OCI-LY3 (cell line): ENCODE data around the gene NOBOX.

Experiments used
- H2AFZ ChIP-seq: fragments of 200-600, 300-600 bp; shearing (Covaris generic); 2 replicates; pipeline ENCODE4 v1.6.0; 2014; ENCODE audit warnings: antibody characterized with exemption, low read depth, low read length
- H3K27ac ChIP-seq: fragments of 200-600, 300-600 bp; sonication (generic); 2 replicates; pipeline ENCODE4 v1.5.1; 2014; ENCODE audit warnings: mild to moderate bottlenecking, low read length, moderate library complexity, mixed read lengths
- H3K27me3 ChIP-seq: fragments of 200-600, 300-600 bp; sonication (generic); 2 replicates; pipeline ENCODE4 v1.6.1; 2014; ENCODE audit warnings: low read depth, low read length, mixed read lengths
- H3K36me3 ChIP-seq: fragments of 200-600, 300-600 bp; sonication (generic); replicated peaks from 2 replicates; pipeline ENCODE3; 2014; ENCODE audit warnings: low read depth, low read length, mixed read lengths
- H3K4me1 ChIP-seq: fragments of 300-600, 200-600 bp; sonication (generic); 2 replicates; pipeline ENCODE4 v1.6.1; 2014; ENCODE audit warnings: low read length, mixed read lengths
- H3K4me2 ChIP-seq: fragments of 200-600, 300-600 bp; sonication (generic); 2 replicates; pipeline ENCODE4 v1.6.1; 2014; ENCODE audit warnings: low read length, mixed read lengths
- H3K4me3 ChIP-seq: fragments of 300-600, 200-600 bp; sonication (generic); 2 replicates; pipeline ENCODE4 v1.5.1; 2014; ENCODE audit warnings: antibody characterized with exemption, mild to moderate bottlenecking, low read length, moderate library complexity
- H3K79me2 ChIP-seq: fragments of 300-600, 200-600 bp; shearing (Covaris generic); 2 replicates; pipeline ENCODE4 v1.6.1; 2014; ENCODE audit warnings: mild to moderate bottlenecking, low read length, mixed read lengths
- H3K9ac ChIP-seq: fragments of 300-600, 200-600 bp; shearing (Covaris generic); 2 replicates; pipeline ENCODE4 v1.6.0; 2014; ENCODE audit warnings: mild to moderate bottlenecking, low read length, moderate library complexity
- H3K9me3 ChIP-seq: fragments of 200-600, 300-600 bp; shearing (Covaris generic); 2 replicates; pipeline ENCODE4 v1.6.1; 2014; ENCODE audit warnings: low read length, mixed read lengths; ENCODE audit not compliant: insufficient read depth
- H4K20me1 ChIP-seq: fragments of 200-600, 300-600 bp; sonication (generic); 2 replicates; pipeline ENCODE4 v1.6.1; 2016; ENCODE audit warnings: low read length, mixed read lengths; ENCODE audit not compliant: insufficient read depth
- EZH2phosphoT487 ChIP-seq: fragments of 200-600 bp; shearing (Covaris generic); IDR thresholded peaks from 2 replicates; pipeline ENCODE4 v1.6.1; 2018; ENCODE audit warnings: antibody characterized with exemption, mixed run types, low read depth
- TF ChIP-seq, protein P1 (sequence below): fragments of 200-600, 300-600 bp; sonication (generic); IDR thresholded peaks from 2 replicates; pipeline ENCODE4 v1.5.1; 2014; ENCODE audit warnings: antibody characterized with exemption, low read length, low read depth

Gene NOBOX

DNA sequence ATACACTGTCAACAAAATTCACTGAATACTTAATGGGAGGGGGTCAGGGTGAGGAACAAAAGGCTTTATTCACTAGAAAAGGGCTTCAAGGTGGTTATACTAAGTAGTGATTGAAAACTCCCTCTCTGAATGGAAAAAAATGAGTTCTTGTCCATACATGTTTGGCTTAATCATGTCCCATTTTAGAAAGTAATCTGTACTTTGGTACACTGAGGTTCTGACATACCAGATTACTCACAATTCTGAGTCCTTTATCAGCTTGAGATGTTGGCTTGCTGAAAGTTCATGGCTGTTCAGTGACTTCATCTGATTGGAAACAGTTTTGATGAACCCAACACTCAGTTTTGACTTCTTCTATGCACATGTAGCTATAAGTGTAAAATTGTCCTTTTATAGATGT, 12.8 kb upstream of the NOBOX start:
- Histone ChIP-seq H3K27ac (no peak overlapping the region), H3K27me3 (0 out of 2 replicates have a peak, but pooled peaks cover 4% of the 10 kb centered on the region), H2AFZ (no peak overlapping the region), H3K9me3 (no peaks in the 10 kb centered on the region), H3K4me1 (no peaks in the 10 kb centered on the region), H3K79me2 (no peaks in the 10 kb centered on the region), H3K4me2 (no peak overlapping the region), H3K4me3 (no peak overlapping the region), H3K9ac (no peak overlapping the region), H4K20me1 (no peaks in the 10 kb centered on the region), H3K36me3 (no peaks in the 10 kb centered on the region)
- TF ChIP-seq, protein P1, sequence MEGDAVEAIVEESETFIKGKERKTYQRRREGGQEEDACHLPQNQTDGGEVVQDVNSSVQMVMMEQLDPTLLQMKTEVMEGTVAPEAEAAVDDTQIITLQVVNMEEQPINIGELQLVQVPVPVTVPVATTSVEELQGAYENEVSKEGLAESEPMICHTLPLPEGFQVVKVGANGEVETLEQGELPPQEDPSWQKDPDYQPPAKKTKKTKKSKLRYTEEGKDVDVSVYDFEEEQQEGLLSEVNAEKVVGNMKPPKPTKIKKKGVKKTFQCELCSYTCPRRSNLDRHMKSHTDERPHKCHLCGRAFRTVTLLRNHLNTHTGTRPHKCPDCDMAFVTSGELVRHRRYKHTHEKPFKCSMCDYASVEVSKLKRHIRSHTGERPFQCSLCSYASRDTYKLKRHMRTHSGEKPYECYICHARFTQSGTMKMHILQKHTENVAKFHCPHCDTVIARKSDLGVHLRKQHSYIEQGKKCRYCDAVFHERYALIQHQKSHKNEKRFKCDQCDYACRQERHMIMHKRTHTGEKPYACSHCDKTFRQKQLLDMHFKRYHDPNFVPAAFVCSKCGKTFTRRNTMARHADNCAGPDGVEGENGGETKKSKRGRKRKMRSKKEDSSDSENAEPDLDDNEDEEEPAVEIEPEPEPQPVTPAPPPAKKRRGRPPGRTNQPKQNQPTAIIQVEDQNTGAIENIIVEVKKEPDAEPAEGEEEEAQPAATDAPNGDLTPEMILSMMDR: no peak
- TF ChIP-seq EZH2phosphoT487: no peak

DNA sequence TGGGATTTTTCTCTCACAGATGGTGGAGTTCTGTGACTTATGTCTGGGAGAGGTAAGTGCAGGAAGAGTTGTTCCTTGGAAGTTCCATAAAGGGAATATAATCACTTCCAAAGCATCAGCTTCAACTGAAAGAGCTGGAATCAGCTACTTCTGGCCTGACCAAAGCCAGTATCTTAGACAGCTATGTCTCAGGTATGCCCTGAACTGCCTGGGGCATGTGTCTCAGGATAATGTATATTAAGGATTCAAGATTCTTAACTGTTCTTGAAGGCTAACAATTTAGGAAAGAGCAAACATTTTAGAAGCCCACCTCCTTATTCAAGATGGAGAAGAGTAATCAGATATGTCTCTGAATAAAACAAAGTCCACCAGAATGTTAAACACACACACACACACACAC, 12.4 kb upstream of the NOBOX start:
- Histone ChIP-seq H4K20me1 (no peaks in the 10 kb centered on the region), H3K9me3 (no peaks in the 10 kb centered on the region), H3K27ac (no peak overlapping the region), H3K79me2 (no peaks in the 10 kb centered on the region), H3K36me3 (no peaks in the 10 kb centered on the region), H3K9ac (no peak overlapping the region), H3K27me3 (peaks cover 4% of the 10 kb centered on the region; the same call in 1 of the 2 replicates), H3K4me1 (no peaks in the 10 kb centered on the region), H3K4me2 (no peak overlapping the region), H2AFZ (no peak overlapping the region), H3K4me3 (no peak overlapping the region)
- TF ChIP-seq EZH2phosphoT487: no peak
- TF ChIP-seq, protein P1: no peak

DNA sequence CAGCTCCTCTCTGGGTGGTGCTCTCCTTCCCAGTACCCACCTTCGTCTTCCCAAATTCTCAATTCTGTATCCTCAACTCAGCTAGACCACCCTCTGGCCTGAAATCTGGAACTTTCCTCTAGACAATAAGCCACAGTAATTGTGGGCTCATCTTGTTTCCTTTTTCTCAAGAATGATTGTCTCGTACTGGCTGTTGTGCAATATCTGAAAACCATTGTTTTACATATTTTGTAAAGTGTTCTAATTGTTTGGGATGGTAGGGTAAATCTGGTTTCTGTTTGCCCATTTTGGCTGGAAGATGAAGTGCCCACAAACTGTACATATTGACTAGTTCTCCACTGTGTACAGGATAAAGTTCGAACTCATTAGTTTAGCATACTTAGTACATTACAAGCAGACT, 11.3 kb upstream of the NOBOX start:
- Histone ChIP-seq H3K4me2 (no peak overlapping the region), H3K27ac (no peak overlapping the region), H3K9ac (no peak overlapping the region), H3K9me3 (no peaks in the 10 kb centered on the region), H3K4me1 (no peaks in the 10 kb centered on the region), H3K27me3 (peaks cover 8% of the 10 kb centered on the region; the same call in 1 of the 2 replicates), H4K20me1 (no peaks in the 10 kb centered on the region), H3K36me3 (no peaks in the 10 kb centered on the region), H3K4me3 (no peak overlapping the region), H2AFZ (no peak overlapping the region), H3K79me2 (no peaks in the 10 kb centered on the region)
- no peak for TF ChIP-seq EZH2phosphoT487
- TF ChIP-seq, protein P1: no peak

DNA sequence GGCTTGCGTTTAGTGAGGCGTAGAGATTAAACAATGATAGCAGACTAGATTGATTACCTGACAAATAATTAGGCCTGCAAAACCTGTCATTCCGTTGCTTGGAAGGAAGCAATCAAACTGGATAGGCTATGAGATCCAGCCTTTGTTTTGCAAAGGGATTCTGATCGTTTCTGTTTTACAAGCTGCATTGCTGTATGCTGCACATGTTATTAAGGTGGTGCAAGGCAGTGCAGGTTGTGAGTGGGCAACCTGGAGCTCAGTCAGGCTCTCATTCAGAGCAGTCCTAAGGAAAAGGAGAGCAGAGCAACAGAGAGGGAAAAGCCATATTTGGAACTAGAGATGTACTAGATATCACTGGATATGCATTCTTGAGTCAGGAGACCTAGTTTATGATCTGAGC, 6.9 kb upstream of the NOBOX start:
- H3K27me3 ChIP-seq: peaks cover 12% of the 10 kb centered on the region; the same call in 1 of the 2 replicates
- no peak overlapping the region for H3K4me2 ChIP-seq
- H3K9ac ChIP-seq: no peak overlapping the region
- H3K36me3 ChIP-seq: no peaks in the 10 kb centered on the region
- no peak overlapping the region for H3K27ac ChIP-seq
- no peak overlapping the region for H3K4me3 ChIP-seq
- no peaks in the 10 kb centered on the region for H3K9me3 ChIP-seq
- H3K79me2 ChIP-seq: no peaks in the 10 kb centered on the region
- TF ChIP-seq EZH2phosphoT487: no peak
- TF ChIP-seq, protein P1: no peak
- H3K4me1 ChIP-seq: no peaks in the 10 kb centered on the region
- no peak overlapping the region for H2AFZ ChIP-seq
- no peaks in the 10 kb centered on the region for H4K20me1 ChIP-seq
